HG02884 (cell line): Measurements from ENCODE around the gene ASCC1.

ENCODE experiments used
- ATAC-seq: cut with Tn5 transposase; IDR thresholded peaks from one replicate; pipeline ENCODE4 v1.9.1; 2021; ENCODE audit warnings: mild to moderate bottlenecking, moderate library complexity; ENCODE audit not compliant: unreplicated experiment

The ASCC1 gene

DNA sequence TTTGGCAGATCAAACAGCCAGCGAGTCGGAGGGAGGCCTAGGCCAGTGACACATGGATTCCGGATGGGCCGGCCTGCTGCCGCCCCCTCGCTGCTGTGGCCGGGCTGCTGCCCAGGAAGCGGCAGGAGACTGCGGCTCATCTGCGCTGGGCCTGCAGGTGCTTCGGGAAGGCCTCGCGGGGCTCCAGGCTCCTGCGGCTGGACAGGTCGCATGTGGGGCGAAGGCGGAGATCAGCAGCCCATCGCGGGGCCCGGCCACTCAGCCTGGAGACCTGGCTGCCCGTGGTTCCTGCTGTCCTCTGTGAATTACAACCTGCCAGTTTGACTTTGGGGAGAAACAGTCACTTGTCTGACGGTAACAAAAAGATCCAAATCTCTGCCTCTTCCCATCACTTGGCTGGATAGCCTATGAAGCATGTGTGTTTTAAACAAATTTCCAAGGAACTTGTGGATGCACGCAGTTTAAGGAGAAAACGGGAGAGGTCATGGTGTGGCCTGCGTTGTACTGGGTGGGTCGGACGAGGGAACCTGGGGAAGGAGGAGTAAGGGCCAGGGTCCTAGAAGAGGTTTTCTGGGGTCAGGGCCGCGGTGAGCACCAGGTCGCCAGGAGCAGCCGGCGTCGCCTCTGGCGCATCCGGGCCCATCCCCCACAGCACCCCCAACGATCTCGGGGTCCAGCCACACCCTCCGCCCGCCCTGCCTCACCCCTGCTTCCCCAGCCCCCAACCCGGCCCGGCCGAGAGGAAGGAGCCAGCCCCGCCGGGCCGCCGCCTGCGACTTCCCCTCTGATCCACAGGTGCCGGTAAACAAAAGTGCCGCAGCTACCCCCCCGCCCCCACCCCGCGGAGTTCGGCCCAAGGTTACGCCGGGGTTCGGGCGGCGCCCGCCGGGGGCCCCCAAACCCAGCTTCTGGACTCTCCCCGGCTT lies 129.3 kb downstream of the ASCC1 start:
- no peak for ATAC-seq

DNA sequence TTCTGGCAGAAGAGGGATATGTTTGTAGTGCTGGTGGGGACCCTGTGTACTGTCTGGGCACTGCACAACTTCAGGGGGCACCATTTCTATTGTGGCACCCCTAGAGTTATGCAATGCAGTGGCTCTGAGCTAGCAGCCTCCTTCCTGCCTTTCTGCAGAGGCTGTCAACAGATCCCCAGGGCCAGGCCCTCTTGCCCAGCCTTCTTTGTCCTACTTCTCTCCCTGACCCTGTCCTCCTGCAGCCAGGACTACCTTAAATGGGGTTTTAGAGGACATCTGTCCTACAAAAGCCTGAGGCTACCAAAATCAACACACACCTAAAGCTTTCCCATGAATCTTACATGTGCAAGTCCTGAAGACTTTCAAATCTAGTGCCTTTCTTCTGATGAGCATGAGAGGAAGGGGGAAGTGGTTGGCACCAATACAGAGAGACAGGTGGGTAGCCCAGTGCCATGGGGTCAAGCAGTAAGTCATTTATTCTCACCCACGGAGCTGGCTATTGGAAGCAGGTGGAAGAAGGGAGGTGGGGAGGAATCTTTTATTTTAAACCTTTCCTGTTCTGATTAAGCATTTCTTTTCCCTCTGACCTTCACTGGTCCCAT lies 130.1 kb downstream of the ASCC1 start:
- no peak for ATAC-seq

DNA sequence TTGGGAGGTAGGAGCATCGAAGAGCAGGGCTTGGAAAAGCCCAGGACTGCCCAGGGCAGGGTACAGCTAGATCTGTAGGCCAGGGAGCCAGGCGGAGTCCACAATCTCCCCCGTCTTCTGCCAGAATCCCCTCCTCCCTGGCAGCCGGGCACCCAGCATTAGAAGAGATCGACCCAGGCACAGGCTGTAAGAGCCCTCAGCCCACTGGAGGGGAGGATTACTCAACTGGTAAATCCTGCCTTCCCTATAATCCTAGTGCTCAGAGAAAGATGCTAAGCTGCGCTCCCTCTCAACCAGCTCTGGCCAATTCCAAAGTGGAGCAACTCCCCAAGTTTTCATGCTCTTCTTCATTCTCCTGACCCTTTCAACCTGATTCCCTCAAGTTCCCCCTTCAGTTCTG lies 130.9 kb downstream of the ASCC1 start:
- no peak for ATAC-seq

DNA sequence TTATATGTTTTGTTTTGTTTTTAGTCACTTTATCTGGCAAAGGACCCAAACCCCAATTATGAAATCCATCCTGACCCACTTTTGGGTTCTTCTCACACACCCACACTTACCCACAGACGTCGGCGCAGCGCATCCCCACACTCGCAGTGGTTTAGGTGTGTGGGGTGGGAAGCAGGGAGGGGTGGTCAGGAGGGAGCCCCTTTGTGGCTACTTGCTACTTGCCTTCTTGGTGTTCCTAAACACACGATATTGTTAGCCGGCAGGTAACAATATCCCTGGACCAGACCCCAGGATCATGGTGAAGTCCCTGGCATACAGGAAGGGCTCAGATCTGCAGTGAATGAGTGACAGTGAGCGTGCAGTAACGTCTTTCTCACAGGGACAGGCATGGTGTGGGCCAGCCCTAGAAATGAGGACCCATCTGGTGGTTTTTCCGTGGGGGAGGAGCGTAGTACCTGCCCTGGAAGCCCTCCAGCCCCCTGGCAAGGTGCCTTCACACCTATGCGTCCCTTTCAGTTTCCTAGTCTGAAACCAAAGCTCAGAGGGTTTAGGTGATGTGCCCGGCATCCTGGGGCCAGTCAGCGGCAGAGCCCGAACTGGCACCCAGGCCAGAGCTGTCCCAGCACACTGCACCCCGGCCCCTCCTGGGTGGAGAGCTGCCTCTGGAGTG lies 132.2 kb downstream of the ASCC1 start:
- ATAC-seq: no peak

DNA sequence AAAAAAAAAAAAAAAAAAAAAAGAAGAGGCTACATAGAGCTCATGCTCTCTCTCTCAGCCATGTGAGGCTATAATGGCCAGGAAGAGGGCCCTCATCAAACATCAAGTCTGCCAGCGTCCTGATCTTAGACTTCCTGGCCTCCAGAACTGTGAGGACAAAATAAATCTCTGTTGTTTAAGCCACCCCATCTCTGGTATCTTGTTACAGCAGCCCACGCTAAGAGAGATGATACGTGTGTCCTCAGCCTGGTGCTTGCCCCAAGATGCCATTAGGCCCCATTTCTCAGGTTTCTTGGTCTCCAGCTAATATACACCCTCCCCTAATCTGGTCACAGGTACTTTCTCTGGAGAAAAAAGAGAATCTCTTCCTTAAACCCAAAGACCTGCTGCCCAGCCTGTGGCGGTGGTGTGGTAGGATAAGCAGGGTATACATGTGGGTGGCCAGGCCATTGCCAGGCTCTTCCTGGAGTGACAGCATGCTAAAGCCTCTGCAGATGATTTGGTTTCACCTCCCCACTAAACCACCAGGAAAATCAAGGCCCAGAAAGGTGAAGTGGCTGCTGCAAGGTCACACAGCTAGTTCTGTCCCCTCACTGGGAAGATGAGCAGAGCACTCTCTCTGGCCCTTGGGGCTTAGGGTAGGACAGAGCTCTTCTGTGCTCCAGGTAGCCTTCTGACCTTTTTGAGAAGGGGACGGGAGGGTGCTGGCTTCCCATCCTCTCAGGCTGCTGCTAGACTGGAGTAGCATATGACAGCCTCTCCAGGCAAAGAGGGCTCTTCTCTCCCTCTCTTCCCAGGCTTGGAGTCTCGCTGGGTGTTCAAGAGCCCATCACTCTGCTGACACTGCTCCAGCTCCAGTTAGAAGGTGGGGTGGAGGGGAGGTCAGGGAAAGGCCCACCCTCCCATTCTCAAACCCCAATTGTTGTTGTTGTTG lies 133.0 kb downstream of the ASCC1 start:
- no peak for ATAC-seq

DNA sequence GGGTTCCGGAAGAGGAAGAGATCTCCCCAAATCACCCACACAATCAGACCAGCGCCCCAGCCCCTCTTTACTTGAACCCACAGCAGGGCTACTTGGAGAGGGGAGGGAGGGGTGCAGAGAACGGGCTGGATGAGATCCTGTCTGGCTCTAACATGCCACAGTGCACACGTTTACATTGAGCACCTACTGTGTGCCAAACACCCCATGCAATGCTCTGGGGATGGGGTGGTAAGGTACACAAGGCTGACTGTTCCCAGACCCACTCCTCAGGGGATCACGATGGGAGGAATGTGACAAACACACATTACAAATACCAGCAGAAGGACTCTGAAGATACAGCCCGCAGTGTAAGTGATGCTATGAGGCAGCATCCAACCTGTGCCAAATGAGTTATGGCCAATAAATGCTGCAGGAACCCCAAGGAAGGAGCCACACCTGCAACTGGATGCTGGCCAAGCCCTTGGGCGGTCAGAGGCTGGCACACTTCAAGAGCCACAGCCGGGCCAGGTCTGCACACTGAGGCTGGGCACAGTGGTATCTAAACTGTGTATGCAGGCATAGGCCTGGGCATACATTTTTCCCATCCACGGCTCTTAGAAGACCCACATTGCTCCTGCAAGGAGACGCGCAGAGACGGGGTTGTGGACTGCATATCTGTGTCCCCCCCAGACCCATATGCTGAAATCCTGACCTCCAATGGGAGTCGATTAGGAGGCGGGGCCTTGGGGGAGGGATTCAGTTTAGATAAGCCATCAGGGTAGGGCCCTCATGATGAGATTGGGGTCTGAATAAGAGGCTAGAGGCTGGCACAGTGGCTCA lies 134.1 kb downstream of the ASCC1 start:
- ATAC-seq: no peak

DNA sequence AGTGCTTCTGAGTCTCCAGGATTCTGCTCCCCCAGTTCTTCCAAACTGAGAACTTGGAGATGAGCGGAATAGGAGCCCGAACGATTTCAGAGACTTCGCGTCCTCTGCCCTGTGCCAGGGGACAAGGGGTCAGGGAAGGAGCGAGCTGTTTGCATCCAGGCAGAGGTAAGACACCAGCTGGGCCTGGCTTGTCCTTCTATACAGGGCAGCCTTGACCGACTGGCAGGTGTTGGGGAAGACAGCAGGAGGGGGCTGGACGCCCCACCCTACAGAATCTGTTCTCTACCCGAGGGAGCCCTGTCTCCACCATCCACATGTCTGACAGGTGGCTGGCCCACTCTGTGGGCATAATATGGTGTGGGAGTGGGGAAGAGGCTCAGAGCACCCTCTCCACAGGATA lies 134.9 kb downstream of the ASCC1 start:
- no peak for ATAC-seq

DNA sequence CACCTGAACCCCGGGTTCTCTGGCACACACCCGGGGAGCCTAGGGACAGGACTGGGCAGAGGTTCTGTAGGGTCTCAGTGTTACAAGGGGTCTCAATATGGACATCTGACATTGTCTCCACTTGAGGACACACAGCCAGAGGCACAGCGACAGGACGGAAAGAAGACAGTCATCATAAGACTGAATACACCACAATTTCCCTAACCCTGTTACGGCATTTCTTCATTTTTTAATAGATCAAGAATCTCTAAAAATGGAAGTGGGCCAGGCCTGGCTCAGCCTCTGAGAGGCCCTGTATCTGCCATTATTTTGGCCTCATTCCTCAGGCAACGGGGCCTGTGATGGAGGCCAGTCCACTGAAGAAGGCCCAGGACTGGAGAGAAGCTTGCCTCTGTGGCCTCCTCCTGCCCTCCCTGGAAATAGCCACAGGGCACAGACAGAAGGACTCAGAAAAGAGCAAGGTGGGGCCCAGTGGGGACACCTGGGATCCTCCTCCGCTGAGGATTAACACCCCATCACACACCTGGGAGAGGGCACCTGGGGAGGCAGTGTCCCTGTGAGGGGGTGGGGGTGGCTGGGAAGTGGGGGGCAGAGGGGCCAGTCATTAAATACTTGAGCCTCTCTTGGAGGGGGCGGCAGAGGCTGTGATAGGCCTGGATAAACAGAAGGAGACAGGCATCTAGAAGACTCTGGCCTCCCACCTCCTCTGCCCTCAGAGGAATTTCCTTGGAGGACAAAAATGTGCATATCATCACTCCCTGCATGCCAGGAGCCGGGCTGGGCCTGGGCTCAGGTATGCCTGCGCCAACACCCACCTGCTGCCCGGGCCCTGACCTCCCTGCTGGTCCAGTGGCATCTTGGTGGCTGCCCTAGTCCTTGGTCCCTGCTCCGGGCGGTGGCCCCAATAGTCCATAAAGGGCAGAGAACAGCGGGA lies 135.8 kb downstream of the ASCC1 start:
- ATAC-seq: no peak

DNA sequence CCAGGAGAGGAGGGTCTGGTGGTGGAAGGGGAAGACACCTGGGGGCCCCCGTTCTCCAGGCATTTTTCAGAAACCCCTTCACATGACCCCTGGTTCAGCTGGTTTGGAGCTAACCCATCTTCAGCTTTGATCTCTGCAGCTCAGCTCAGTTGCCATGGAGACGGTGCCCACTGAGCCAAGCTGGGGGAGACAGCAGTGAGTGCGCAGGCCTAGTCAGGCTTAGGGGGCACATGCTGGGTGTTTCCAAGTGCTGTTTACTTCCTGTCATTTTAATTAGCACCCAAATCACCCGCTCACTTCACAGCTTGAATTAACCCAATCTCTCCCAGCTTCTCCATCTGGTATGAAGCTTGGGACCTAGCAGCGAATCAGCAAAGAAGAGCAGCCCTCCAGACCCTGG lies 136.7 kb downstream of the ASCC1 start:
- no peak for ATAC-seq

DNA sequence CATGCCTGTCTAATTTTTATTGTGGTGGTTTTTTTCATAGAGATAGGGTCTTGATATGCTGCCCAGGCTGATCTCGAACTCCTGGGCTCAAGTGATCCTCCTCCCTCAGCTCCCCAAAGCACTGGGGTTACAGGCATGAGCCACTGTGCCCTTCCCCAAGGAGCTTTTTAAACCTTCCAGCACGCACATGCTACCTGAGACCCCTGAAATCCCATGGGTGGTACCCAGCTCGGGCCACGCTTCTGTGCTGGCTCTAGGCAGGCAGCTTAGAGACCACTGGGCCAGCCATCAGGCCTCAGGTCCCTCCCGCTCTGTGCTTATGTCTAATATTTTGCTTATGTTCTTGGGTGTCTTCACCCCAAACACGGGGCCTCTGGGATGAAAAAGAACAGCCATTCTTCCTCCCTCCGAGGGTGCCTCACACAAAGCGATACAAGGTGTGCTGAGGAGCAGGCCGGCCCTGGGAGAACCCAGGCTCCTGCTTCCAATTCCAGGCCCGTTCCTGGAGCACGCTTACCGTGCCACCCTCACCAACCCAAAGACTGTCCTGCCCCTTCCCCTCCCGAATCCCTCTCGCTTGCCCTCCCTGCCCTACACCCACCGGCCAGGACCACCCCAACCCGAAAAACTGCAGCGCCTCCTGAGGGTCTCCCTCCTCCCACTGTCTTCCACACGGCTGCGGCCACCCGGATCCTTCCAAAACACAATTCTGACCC lies 138.6 kb downstream of the ASCC1 start:
- ATAC-seq: no peak

DNA sequence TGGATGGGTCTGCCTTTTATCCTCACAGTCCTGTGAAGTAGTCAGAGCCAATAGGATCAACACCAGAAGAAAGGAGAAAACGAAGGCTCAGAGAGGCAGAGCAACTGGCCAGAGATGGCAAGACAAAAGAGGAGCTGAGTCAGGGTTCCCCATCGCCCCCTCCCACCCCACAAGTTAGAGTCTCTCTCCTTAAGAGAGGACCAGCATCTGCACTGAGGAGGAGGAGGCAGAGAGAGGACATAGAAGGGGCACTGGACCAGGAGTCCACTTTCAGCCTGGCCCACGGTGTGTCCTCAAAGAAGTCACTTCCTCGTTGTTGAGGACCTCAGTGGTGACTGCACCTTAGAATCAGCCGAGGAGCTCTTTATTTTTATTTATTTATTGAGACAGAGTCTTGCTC lies 139.3 kb downstream of the ASCC1 start:
- ATAC-seq: no peak

DNA sequence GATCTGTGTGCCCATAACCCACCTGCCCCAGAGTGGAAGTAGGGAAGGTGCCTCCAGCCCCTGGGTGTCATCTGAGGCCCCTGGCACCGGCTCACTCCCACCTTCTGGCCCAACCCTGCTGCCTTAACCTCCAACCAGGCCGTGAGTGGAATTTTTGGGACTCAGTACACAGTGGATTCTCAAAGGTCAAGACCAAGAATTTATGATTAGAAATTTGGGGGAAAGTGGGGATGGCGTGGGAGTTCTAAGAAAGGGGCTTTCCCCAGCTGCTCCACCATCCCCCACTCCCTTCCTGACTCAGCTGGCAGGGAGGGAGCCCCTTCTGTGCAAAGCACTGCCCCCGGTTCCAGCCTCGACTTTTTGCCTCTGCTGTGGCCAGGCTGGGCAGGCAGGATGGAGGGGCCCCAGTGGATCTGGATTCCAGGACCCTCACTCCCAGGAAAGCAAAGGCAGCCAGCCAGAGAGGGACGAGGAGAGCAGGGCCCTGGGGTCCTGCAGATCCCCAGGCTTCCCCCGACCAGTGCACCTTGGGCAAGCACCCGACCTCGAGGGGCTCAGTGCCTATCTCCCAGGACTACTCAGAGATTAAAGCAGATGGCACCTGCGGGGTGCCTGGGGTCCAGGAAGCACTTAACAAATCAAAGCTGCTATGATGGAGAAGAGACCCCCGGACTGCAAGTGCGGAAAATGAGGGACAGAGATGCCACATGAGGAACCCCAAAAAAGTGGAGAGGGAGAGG lies 140.5 kb downstream of the ASCC1 start:
- ATAC-seq: no peak

DNA sequence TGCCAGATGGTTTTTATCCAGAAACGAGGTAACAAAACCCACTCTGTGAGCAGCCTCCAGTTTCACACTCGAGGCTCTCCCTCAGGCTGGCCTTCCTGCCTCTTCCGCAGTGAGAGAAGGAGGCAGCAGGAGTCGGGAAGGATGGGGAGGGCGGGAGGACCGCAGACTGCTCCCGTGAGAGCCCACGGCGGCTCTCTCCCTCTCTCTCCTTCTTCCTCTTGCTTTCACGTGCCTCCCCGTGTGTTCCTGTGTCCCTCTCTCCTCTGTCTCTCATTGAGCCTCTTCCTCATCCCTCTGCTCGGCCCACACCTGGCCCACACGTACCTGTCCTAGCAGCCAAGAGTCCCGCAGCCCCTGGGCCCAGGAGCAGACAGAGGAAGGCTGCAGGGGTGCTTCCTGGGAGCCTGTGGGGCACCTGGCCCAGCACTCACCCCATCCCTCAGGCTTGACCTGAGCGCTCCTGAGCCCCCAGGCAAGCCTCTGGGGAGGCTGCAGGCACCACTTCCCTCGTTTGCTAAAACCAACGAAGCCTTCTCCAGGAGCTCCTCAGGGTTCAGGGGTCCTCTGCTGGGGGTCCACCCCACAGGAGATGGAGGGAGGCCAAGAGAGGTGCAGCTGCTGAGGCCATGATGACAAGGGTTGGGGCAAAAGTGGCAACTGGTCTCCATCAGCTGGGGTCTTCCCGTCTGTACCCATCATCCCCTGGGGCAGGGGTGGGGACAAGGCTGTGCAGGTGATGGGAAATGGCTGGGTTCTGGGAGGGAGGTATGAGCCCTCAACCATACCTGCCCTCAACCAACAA lies 141.3 kb downstream of the ASCC1 start:
- ATAC-seq: no peak

DNA sequence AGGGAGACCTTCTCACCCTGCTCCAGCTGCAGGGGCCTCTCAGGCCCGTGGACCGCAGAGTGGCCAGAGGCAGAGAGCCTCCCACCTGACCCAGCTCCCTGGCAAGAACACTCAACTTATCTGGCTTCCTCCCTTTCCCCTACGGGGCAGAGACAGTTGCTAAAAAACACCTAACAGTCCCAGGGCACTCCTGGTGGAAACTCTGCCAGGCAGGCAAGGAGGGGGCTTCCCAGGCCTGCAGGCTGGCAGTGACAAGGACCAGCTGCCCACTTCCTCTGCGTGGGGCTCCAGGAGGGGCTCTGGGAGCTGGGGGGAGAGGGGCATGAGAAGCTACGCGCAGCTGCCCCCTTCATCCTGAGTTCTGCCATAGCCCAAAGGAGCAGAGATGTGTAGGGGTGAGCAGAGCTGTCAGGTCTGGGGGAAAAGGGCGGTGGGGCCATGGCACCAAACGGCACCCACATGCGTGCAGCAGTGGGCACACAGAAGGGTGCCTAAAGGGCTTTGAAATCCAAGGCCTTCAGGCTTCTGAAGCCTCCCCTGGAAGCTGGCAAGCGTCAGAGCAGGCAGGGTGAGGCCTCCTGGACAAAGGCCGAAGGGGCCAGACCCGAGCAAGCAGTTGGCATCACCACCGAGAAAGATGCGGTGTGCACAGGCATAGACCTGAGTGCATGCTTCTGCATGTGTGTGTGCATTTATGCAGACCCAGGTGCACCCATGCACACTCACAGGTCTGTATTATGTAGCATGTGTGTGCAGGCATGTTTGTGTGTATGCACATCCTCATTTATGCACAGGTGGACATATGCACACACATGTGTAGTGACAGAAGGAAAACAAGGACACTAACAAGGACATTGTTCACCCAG lies 142.1 kb downstream of the ASCC1 start:
- no peak for ATAC-seq

DNA sequence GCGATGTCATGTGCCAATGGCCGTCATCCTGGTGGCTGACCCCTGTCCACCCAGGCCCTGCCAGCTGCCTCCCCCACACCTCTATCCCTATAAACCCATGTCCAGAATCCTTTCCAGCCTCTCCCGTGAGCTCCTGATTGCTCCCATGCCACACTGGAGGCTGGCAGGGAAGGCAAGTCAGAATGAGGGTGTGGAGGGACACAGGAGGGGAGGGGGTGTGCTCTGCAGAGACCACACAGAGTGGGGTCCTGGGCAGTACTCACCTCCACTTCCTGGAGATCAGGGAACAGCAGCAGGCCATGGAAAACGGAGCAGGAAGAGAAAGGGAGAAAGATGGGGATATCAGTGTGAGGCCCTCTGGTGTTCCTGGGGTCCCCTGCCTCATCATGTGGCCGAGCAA lies 143.4 kb downstream of the ASCC1 start:
- ATAC-seq: no peak

DNA sequence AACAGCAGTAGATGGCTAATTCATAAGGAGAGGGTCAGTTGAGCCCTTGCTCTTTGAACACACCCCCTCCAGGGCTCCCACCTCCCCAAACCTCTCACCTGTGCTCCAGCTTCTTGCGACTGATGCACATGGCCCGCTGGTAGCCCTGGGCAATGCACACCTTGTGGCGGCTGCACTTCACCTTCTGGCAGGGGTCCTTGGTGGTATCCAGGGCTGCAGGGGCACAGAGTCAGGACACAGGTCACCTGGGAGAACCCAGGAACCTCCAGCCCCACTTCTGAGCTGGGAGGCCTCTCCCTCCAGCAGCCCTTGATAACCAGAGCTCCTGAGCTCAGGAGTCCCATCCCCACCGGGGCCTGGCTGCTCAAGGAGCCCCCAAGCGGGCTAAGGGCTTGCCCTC lies 144.0 kb downstream of the ASCC1 start:
- no peak for ATAC-seq
